ENCODE results near the gene WNT3A.

The WNT3A gene

DNA sequence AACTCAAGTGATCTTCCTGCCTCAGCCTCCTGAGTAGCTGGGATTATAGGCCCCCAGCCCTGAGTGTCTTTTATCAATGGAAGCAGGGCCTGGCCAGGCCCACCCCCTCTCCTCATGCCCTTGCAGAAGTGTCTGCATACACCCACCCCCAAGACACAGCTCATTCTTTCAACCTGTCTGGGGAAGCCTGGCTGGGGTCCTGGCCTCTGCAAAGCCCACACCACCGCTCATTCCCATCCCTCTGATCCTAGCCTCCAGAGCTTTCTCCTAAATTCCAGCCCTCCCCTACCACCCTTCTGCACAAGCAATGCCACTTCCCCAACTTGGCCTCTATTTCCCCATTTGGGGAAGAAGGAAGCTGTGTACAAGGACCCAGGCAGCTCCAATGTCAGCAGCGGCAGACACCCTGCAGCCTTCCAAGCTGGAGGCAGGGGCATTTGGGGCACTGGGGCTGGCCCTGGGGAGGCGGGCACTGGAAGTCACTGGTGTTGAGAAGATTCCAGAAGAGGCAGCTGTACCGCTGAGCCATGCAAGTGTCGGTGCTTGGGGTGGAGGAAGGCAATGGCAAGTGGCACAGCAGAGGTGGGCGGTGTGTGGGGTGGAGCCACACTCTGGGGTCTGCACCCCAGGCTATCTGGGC lies 42.0 kb downstream of the WNT3A start:
- Histone ChIP-seq H3K9ac (ENCODE audit: low read length) (no peak overlapping the region), H3K4me1 (ENCODE audit: control insufficient read depth, low read depth, low read length) (no peaks in the 10 kb centered on the region), H3K36me3 (ENCODE audit: control insufficient read depth, low read depth, low read length) (no peaks in the 10 kb centered on the region), H3K27ac (ENCODE audit: low read length) (no peak overlapping the region), H3K27me3 (ENCODE audit: control insufficient read depth, insufficient read depth, low read length) (peaks cover 31% of the 10 kb centered on the region), H3K9me3 (ENCODE audit: control insufficient read depth, low read depth, low read length) (no peaks in the 10 kb centered on the region), H3K4me3 (ENCODE audit: low read length) (no peak overlapping the region)

GRCh38 chr1:228050571-228051231 lies 43.9 kb downstream of the WNT3A start:
- Histone ChIP-seq H3K36me3 (ENCODE audit: control insufficient read depth, low read depth, low read length) (no peaks in the 10 kb centered on the region), H3K27ac (ENCODE audit: low read length) (no peak overlapping the region), H3K4me1 (ENCODE audit: control insufficient read depth, low read depth, low read length) (no peaks in the 10 kb centered on the region), H3K4me3 (ENCODE audit: low read length) (no peak overlapping the region), H3K9me3 (ENCODE audit: control insufficient read depth, low read depth, low read length) (no peaks in the 10 kb centered on the region), H3K9ac (ENCODE audit: low read length) (no peak overlapping the region), H3K27me3 (ENCODE audit: control insufficient read depth, insufficient read depth, low read length) (peaks cover 31% of the 10 kb centered on the region)

DNA sequence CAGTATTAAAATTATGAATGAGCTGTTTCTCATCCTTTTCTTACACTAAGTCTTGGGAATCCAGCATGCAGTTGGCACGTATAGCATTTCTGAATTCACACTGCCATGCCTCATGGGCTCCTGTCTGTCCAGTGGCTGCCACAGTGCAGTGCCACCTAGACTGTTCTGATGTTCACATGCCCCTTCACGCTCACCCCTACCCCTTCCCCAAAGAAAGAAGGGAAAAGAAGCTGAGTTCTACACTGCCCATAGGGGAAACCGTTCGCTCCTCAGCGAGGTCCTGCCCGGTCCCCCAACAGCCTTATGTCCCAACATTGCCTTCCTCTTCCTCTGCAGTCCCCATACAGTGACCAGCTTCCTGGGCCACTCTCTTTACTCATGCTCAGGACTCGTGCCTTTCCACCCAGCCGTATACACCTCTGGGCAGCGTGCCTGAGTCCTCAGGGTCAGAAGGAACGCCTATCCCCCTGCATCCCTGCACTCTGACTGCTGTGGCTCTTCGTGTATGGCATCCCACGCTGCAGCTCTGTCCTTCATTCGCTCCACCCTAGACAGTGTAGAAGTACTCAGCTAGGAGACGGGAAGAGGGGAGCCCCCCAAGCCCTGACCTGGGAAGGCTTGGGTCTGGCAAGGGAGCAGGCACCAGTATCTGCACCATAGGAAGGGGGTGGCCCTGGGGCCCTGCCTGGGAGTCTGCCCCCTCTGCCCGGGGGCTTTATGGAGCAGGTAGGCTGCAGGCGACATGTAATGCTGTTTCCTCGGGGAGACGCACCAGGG lies 51.6 kb downstream of the WNT3A start:
- Histone ChIP-seq H3K9ac (ENCODE audit: low read length) (no peak overlapping the region), H3K27ac (ENCODE audit: low read length) (no peak overlapping the region), H3K4me3 (ENCODE audit: low read length) (no peak overlapping the region), H3K4me1 (ENCODE audit: control insufficient read depth, low read depth, low read length) (no peaks in the 10 kb centered on the region), H3K27me3 (ENCODE audit: control insufficient read depth, insufficient read depth, low read length) (peaks cover 85% of the 10 kb centered on the region), H3K9me3 (ENCODE audit: control insufficient read depth, low read depth, low read length) (no peaks in the 10 kb centered on the region), H3K36me3 (ENCODE audit: control insufficient read depth, low read depth, low read length) (no peaks in the 10 kb centered on the region)

DNA sequence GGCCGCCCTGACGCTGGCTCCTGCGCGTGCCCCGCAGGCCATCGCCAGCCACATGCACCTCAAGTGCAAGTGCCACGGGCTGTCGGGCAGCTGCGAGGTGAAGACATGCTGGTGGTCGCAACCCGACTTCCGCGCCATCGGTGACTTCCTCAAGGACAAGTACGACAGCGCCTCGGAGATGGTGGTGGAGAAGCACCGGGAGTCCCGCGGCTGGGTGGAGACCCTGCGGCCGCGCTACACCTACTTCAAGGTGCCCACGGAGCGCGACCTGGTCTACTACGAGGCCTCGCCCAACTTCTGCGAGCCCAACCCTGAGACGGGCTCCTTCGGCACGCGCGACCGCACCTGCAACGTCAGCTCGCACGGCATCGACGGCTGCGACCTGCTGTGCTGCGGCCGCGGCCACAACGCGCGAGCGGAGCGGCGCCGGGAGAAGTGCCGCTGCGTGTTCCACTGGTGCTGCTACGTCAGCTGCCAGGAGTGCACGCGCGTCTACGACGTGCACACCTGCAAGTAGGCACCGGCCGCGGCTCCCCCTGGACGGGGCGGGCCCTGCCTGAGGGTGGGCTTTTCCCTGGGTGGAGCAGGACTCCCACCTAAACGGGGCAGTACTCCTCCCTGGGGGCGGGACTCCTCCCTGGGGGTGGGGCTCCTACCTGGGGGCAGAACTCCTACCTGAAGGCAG lies 52.3 kb downstream of the WNT3A start:
- Histone ChIP-seq H3K4me3 (ENCODE audit: low read length) (peak overlapping the region; percentile 51), H3K9ac (ENCODE audit: low read length) (no peak overlapping the region), H3K9me3 (ENCODE audit: control insufficient read depth, low read depth, low read length) (no peaks in the 10 kb centered on the region), H3K27ac (ENCODE audit: low read length) (no peak overlapping the region), H3K27me3 (ENCODE audit: control insufficient read depth, insufficient read depth, low read length) (peaks cover 84% of the 10 kb centered on the region), H3K4me1 (ENCODE audit: control insufficient read depth, low read depth, low read length) (no peaks in the 10 kb centered on the region), H3K36me3 (ENCODE audit: control insufficient read depth, low read depth, low read length) (no peaks in the 10 kb centered on the region)

GRCh38 chr1:228059634-228060457 lies 53.0 kb downstream of the WNT3A start:
- no peak overlapping the region for H3K27ac ChIP-seq (ENCODE audit: low read length)
- peak overlapping the region; percentile 31 for H3K9ac ChIP-seq (ENCODE audit: low read length)
- H3K27me3 ChIP-seq (ENCODE audit: control insufficient read depth, insufficient read depth, low read length): peaks cover 86% of the 10 kb centered on the region
- H3K4me3 ChIP-seq (ENCODE audit: low read length): peak overlapping the region; percentile 73
- H3K36me3 ChIP-seq (ENCODE audit: control insufficient read depth, low read depth, low read length): no peaks in the 10 kb centered on the region
- no peaks in the 10 kb centered on the region for H3K9me3 ChIP-seq (ENCODE audit: control insufficient read depth, low read depth, low read length)
- no peaks in the 10 kb centered on the region for H3K4me1 ChIP-seq (ENCODE audit: control insufficient read depth, low read depth, low read length)

DNA sequence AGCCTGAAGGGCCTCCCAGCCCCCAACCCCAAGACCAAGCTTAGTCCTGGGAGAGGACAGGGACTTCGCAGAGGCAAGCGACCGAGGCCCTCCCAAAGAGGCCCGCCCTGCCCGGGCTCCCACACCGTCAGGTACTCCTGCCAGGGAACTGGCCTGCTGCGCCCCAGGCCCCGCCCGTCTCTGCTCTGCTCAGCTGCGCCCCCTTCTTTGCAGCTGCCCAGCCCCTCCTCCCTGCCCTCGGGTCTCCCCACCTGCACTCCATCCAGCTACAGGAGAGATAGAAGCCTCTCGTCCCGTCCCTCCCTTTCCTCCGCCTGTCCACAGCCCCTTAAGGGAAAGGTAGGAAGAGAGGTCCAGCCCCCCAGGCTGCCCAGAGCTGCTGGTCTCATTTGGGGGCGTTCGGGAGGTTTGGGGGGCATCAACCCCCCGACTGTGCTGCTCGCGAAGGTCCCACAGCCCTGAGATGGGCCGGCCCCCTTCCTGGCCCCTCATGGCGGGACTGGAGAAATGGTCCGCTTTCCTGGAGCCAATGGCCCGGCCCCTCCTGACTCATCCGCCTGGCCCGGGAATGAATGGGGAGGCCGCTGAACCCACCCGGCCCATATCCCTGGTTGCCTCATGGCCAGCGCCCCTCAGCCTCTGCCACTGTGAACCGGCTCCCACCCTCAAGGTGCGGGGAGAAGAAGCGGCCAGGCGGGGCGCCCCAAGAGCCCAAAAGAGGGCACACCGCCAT lies 53.8 kb downstream of the WNT3A start:
- Histone ChIP-seq H3K4me1 (ENCODE audit: control insufficient read depth, low read depth, low read length) (no peaks in the 10 kb centered on the region), H3K27me3 (ENCODE audit: control insufficient read depth, insufficient read depth, low read length) (peaks cover 89% of the 10 kb centered on the region), H3K4me3 (ENCODE audit: low read length) (peak overlapping the region; percentile 73), H3K9ac (ENCODE audit: low read length) (peak overlapping the region; percentile 31), H3K9me3 (ENCODE audit: control insufficient read depth, low read depth, low read length) (no peaks in the 10 kb centered on the region), H3K36me3 (ENCODE audit: control insufficient read depth, low read depth, low read length) (no peaks in the 10 kb centered on the region), H3K27ac (ENCODE audit: low read length) (no peak overlapping the region)

- H3K4me3 ChIP-seq (ENCODE audit: low read length): peak overlapping the region; percentile 73
- no peaks in the 10 kb centered on the region for H3K9me3 ChIP-seq (ENCODE audit: control insufficient read depth, low read depth, low read length)
- no peaks in the 10 kb centered on the region for H3K4me1 ChIP-seq (ENCODE audit: control insufficient read depth, low read depth, low read length)
- H3K36me3 ChIP-seq (ENCODE audit: control insufficient read depth, low read depth, low read length): no peaks in the 10 kb centered on the region
- H3K27ac ChIP-seq (ENCODE audit: low read length): no peak overlapping the region
- no peak overlapping the region for H3K9ac ChIP-seq (ENCODE audit: low read length)
- peaks cover 89% of the 10 kb centered on the region for H3K27me3 ChIP-seq (ENCODE audit: control insufficient read depth, insufficient read depth, low read length)
These were observed 54.8 kb downstream of the WNT3A start for GRCh38 chr1:228061411-228062084.

GRCh38 chr1:228062085-228062791 lies 55.4 kb downstream of the WNT3A start:
- H3K4me1 ChIP-seq (ENCODE audit: control insufficient read depth, low read depth, low read length): no peaks in the 10 kb centered on the region
- no peak overlapping the region for H3K9ac ChIP-seq (ENCODE audit: low read length)
- H3K27ac ChIP-seq (ENCODE audit: low read length): no peak overlapping the region
- H3K27me3 ChIP-seq (ENCODE audit: control insufficient read depth, insufficient read depth, low read length): peaks cover 89% of the 10 kb centered on the region
- H3K4me3 ChIP-seq (ENCODE audit: low read length): no peak overlapping the region
- no peaks in the 10 kb centered on the region for H3K9me3 ChIP-seq (ENCODE audit: control insufficient read depth, low read depth, low read length)
- no peaks in the 10 kb centered on the region for H3K36me3 ChIP-seq (ENCODE audit: control insufficient read depth, low read depth, low read length)

DNA sequence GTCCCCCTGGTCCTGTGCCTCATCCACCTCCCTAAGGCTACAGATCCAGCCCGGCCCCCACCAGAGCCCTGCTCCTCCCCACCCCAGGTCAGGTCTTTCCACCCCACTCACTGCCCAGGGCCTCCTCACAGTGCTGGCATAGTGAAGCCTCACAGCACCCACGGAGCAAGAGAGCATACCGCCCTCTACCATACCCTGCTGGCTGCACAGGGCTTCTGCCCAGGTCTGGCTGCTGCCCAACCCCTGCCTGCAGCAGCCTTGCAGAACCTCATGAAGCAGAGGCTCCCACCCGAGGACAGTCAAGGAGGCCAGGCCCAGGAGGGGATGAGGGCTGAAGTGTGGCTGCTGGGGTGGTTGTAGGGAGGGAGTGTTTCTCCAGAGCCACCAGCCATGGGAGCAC lies 56.0 kb downstream of the WNT3A start:
- H3K36me3 ChIP-seq (ENCODE audit: control insufficient read depth, low read depth, low read length): no peaks in the 10 kb centered on the region
- H3K9ac ChIP-seq (ENCODE audit: low read length): no peak overlapping the region
- H3K27me3 ChIP-seq (ENCODE audit: control insufficient read depth, insufficient read depth, low read length): peaks cover 89% of the 10 kb centered on the region
- H3K4me3 ChIP-seq (ENCODE audit: low read length): no peak overlapping the region
- no peak overlapping the region for H3K27ac ChIP-seq (ENCODE audit: low read length)
- H3K4me1 ChIP-seq (ENCODE audit: control insufficient read depth, low read depth, low read length): no peaks in the 10 kb centered on the region
- no peaks in the 10 kb centered on the region for H3K9me3 ChIP-seq (ENCODE audit: control insufficient read depth, low read depth, low read length)

Measured in iPS-18a (cell line).